RWPE1 (cell line): Measurements from ENCODE around the gene FXR1.

Experiments used
- CTCF ChIA-PET: fragments of 350-600 bp; sonication (Branson Sonifier 250); formaldehyde crosslinking; extraction: SDS; loops from one replicate; lab custom pipeline; 2021; lab: Yijun Ruan, JAX
- POLR2A ChIA-PET: fragments of 400-600 bp; formaldehyde crosslinking; extraction: SDS; loops from one replicate; lab custom pipeline; 2020; ENCODE audit warnings: antibody characterized with exemption; ENCODE audit not compliant: low non-redundant PET; lab: Yijun Ruan, JAX
- DNase-seq: peaks from one replicate; pipeline ENCODE4 v3.0.0; 2012; ENCODE audit warnings: low spot score
- H3K27ac ChIP-seq: fragments of 450-650 bp; 2 replicates; pipeline ENCODE4 v1.5.1; 2017
- TF ChIP-seq, protein P1 (sequence below): fragments of 450-650 bp; conservative IDR thresholded peaks from 2 replicates; pipeline ENCODE4 v1.5.1; 2017; ENCODE audit warnings: low read depth, mild to moderate bottlenecking

Gene FXR1

DNA sequence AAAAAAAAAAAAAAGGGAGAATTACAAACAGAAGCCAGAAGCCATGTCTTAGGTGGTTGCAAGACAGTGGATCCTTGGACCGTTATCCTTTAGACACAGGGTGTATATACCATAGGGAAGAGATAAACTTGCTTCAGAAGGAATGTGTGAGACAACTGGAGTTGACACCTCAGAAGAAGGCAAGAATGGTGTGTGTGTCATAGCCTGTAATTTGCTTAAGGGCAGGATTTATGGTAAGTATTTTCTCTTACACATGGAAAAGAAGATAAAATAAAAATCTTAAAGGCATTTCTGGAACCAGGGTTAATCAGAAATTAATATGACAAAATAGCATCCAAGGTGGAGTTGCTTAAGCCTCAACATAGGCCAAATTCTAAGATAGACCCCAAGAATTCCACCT lies 96.3 kb downstream of the FXR1 start:
- DNase-seq = no peak
- TF ChIP-seq, protein P1, sequence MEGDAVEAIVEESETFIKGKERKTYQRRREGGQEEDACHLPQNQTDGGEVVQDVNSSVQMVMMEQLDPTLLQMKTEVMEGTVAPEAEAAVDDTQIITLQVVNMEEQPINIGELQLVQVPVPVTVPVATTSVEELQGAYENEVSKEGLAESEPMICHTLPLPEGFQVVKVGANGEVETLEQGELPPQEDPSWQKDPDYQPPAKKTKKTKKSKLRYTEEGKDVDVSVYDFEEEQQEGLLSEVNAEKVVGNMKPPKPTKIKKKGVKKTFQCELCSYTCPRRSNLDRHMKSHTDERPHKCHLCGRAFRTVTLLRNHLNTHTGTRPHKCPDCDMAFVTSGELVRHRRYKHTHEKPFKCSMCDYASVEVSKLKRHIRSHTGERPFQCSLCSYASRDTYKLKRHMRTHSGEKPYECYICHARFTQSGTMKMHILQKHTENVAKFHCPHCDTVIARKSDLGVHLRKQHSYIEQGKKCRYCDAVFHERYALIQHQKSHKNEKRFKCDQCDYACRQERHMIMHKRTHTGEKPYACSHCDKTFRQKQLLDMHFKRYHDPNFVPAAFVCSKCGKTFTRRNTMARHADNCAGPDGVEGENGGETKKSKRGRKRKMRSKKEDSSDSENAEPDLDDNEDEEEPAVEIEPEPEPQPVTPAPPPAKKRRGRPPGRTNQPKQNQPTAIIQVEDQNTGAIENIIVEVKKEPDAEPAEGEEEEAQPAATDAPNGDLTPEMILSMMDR = no peak
- no peak overlapping the region for H3K27ac ChIP-seq
- POLR2A ChIA-PET = no interaction called here
- CTCF ChIA-PET = interaction anchor here (0.6 kb wide), 1 partner anchor 1006 kb away, joined by 3 read pairs; no protein-coding TSS in a partner anchor

DNA sequence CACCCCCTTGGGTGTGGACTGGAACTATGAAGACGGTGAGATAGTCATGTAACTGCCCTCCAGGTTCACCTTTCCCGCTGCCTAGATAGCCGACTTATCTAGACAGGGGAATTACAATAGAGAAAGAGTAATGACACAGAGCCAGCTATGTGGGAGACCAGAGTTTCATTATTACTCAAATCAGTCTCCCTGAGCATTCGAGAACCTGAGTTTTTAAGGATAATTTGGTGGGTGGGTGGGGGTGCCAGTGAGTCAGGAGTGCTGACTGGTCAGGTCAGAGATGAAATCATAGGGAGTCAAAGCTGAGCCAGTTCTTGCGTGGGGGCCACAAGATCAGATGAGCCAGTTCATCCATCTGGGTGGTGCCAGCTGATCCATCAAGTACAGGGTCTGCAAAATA lies 96.8 kb downstream of the FXR1 start:
- CTCF ChIA-PET = no interaction called here
- POLR2A ChIA-PET = no interaction called here
- no peak for DNase-seq
- TF ChIP-seq, protein P1 = no peak
- no peak overlapping the region for H3K27ac ChIP-seq

DNA sequence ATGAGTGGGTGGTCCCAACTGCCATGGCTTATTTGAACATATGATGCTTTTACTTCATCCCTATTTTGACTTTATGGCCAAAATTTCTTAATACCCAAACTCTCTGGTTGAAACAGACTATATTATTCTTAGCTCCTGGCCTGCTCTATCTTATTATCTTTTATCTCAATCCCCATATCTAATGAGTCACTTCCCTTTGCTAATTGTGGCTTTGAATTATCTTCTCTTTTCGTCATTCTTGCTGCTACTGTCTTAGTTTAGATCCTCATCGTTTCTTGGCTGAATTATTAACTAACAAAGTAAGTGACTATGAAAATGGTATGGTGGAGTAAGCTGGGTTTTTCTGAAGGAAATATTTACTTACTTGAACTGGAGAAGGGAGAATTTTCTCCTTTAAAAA lies 105.2 kb downstream of the FXR1 start:
- DNase-seq = no peak
- ChIA-PET CTCF (no interaction called here), POLR2A (no interaction called here)
- H3K27ac ChIP-seq = no peak overlapping the region
- TF ChIP-seq, protein P1 = no peak

DNA sequence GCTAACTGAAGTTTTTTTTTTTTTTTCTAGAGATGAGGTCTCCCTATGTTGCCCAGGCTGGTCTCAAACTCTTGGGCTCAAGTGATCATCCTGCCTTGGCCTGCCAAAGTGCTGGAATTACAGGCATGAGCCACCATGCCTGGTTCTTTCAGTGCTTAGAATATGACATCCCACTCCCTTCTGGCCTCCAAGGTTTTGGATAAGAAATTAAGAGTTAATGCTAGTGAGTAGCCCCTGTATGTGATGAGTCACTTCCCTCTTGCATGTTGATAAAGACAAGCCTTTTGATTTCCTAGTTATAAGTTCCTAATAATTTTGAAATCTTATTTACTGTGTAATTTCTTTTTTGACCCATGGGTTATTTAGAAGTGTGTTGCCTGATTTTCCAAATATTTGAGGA lies 112.7 kb downstream of the FXR1 start:
- no peak overlapping the region for H3K27ac ChIP-seq
- ChIA-PET POLR2A (no interaction called here), CTCF (no interaction called here)
- DNase-seq = no peak
- TF ChIP-seq, protein P1 = no peak

DNA sequence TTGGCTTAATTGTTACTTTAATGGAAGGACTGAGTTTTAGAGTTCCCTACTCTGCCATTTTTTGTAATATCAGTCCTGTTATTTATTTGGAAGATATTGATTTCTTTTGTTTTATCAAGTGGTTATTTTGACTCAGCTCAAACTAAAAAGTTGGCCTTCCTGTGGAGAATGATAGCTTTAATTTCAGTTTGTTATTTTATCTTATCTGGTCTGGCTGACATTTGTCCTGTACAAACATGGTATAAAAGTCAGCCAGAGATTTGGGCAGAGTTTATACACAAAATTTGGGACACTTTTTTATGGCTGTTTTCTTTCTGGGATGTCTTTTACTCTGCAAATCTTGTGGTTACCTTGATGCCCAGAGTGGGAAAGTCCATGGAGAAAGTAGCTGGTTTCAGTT lies 118.5 kb downstream of the FXR1 start:
- TF ChIP-seq, protein P1 = no peak
- ChIA-PET POLR2A (no interaction called here), CTCF (no interaction called here)
- no peak overlapping the region for H3K27ac ChIP-seq
- DNase-seq = no peak
